Sigmoid colon (tissue), 4 donors: Measurements from ENCODE around the gene PFDN1.

Experiments used
- EP300 ChIP-seq, 4 donors: sonication (generic); formaldehyde crosslinking; IDR thresholded peaks; one replicate each; pipeline ENCODE4 v1.6.1; 2017; ENCODE audit warnings: antibody characterized with exemption in 4 of 4
- TF ChIP-seq, protein P1 (sequence below), 4 experiments: fragments of 450-650 bp in 3 of 4; fragments of 200-600 bp in 1 of 4; IDR thresholded peaks; one replicate each; pipeline ENCODE4 v1.5.1; 2016 to 2019; ENCODE audit warnings: antibody characterized with exemption in 4 of 4, mild to moderate bottlenecking in 3 of 4, moderate library complexity in 2 of 4

DNA sequence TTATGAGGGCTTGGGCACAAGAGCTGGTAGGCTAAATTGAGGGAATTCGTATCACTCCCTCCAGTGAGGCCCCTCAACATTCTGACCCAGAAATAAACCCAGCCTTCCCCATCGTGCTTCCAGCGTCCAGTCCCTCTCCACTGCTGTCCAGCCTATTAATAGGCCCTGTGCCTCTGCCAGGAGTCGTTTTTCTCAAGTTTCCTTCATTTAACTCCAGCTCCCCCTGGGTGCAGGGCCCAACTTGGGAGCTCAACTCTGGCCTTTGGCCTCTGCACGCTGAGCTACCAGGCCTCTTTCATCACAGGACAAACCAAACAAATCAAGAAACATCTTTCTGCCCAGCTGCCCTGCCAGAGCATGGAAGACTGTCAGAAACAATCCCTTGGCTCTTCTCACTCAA is 33.5 kb upstream of the PFDN1 start:
- TF ChIP-seq, protein P1, sequence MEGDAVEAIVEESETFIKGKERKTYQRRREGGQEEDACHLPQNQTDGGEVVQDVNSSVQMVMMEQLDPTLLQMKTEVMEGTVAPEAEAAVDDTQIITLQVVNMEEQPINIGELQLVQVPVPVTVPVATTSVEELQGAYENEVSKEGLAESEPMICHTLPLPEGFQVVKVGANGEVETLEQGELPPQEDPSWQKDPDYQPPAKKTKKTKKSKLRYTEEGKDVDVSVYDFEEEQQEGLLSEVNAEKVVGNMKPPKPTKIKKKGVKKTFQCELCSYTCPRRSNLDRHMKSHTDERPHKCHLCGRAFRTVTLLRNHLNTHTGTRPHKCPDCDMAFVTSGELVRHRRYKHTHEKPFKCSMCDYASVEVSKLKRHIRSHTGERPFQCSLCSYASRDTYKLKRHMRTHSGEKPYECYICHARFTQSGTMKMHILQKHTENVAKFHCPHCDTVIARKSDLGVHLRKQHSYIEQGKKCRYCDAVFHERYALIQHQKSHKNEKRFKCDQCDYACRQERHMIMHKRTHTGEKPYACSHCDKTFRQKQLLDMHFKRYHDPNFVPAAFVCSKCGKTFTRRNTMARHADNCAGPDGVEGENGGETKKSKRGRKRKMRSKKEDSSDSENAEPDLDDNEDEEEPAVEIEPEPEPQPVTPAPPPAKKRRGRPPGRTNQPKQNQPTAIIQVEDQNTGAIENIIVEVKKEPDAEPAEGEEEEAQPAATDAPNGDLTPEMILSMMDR (IDR thresholded peaks at IDR 0.05), result no peak
- no peak for TF ChIP-seq EP300 (IDR thresholded peaks at IDR 0.05)
